Liver (tissue), 3 donors: ENCODE measurements around the gene ZNF440.

Experiments used
- CTCF ChIP-seq: fragments of 150-350 bp; IDR thresholded peaks from 2 replicates; pipeline ENCODE4 v1.5.1; 2017; ENCODE audit warnings: improper control_type of control experiment, low read depth, low read length; ENCODE audit not compliant: missing input control
- GABPA ChIP-seq, 2 donors: IDR thresholded peaks in 1 of 2; conservative IDR thresholded peaks in 1 of 2; 2 replicates each; pipeline ENCODE4 v1.6.1; 2016; ENCODE audit warnings: antibody characterized with exemption in 2 of 2, mild to moderate bottlenecking in 1 of 2, moderate library complexity in 1 of 2
- JUND ChIP-seq, 2 donors: IDR thresholded peaks; 2 replicates each; pipeline ENCODE4 v1.6.1; 2016; ENCODE audit warnings: antibody characterized with exemption in 2 of 2
- NR2F2 ChIP-seq: IDR thresholded peaks from 2 replicates; pipeline ENCODE4 v1.6.1; 2016; ENCODE audit warnings: antibody characterized with exemption
- RAD21 ChIP-seq, 2 donors: IDR thresholded peaks; 2 replicates each; pipeline ENCODE4 v1.6.1; 2016; ENCODE audit warnings: antibody characterized with exemption in 2 of 2, mild to moderate bottlenecking in 2 of 2
- donor health status: healthy.
- donor health status: healthy.

DNA sequence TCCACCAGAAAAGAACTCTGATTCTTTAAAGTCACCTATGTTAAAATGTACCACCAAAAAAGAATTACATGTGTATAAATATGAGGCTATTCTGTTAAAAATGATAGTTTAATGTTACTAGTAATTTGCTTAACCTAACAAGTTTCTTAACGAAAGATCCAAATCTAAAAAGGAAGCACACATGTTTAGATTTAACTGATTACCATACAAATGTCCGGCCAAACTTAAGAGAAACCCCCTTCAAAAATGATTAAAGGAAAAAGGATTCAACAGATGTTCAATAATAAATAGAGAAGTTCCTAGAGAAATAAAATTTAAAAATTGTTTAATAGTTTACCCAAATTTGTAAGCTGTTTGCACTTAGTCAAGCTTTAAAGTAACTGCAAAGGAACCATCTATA, 68.5 kb downstream of the ZNF440 start:
- TF ChIP-seq RAD21 (IDR thresholded peaks at IDR 0.05): no peak
- no peak for TF ChIP-seq CTCF
- TF ChIP-seq NR2F2: no peak
- TF ChIP-seq GABPA (IDR thresholded peaks at IDR 0.05 in 1 of 2, conservative IDR thresholded peaks at IDR 0.05 in 1 of 2): no peak
- TF ChIP-seq JUND (IDR thresholded peaks at IDR 0.05): no peak
